H4 (cell line): ENCODE measurements around the gene ALCAM. TPM values are rescaled to one million over a fixed set of nuclear protein-coding genes. Genes with fewer than 3 reads are reported as not detected.
"Not testable (repeated sequence)": the region's sequence is repeated elsewhere in the genome, so short reads cannot be mapped to it uniquely, and the experiment has no call there.

ENCODE experiments used
- DNase-seq: peaks from one replicate; pipeline ENCODE4 v3.0.0-alpha.2; 2015; ENCODE audit warnings: low spot score
- total RNA-seq: library from RNA; depleted of rRNA; stranded (reverse); fragments of >200 nt; shearing (Covaris generic); gene quantifications from 2 replicates; pipeline ENCODE4 v1.2.3, GENCODE V29; 2014

ALCAM gene
- total RNA-seq, 1 experiment from 2014 or later, result 88.4 TPM

GRCh38 chr3:105584003-105584790 lies 217.5 kb downstream of the ALCAM start:
- no peak for DNase-seq

DNA sequence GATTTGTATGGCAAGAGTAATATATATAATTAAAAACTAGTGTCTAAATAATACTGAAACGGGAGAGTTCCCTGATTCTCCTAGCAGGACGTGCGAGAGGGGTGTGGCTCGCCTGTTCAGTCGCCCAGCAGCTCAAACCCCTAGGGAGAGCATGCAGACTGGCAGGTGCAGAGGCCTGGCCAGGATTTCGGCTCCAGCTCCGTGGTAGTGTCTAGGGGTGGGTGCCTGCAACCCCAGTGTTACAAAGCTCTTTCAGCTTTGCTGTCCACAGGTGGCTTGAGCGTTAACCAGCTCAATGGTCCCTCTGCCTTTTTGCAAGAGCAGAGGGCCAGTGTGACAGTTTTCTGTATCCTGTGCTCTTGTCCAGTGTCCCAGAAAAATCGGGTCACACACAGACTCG lies 226.6 kb downstream of the ALCAM start:
- no peak for DNase-seq

GRCh38 chr3:105594219-105594618 lies 227.5 kb downstream of the ALCAM start:
- DNase-seq, result no peak

GRCh38 chr3:105598042-105598796 lies 231.5 kb downstream of the ALCAM start:
- peak; percentile 41 for DNase-seq

DNA sequence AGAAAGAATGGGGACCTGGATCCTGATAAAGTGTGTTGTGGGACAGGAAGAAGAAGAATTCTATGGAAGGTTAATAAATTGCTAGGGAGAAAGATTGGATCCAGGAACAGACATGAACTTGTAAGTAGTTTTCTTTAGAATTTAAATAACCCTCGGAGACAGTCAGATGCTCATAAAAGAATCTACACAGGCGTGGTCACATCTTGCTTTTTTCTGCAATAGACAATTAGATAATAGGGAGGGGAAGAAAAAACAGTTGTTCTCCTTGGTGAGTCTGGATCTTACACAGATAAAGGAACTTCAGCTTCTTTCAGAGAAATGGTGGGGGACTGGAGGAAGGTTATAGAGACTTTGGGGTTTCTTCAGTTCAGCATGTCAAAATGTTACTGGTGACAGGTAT lies 232.6 kb downstream of the ALCAM start:
- no peak for DNase-seq

DNA sequence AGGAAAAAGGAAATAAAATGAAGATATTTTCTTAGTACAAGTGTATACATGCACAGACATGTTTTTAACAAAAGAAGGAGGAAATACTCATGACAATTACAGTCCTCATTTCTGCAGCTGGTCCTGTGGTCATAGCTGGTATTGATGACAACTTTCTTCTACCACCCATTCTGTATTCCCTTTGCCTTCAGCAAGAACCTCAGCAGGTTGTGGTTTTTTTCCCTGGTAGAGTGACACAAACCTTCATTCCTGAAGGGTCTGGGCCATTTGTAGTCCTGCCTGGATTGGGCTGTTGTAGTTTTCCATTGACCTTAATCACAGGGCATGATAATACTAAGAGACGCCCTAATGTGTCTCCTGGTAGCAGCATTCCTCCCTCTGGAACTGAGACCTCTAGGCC lies 235.0 kb downstream of the ALCAM start:
- not testable (repeated sequence) for DNase-seq

DNA sequence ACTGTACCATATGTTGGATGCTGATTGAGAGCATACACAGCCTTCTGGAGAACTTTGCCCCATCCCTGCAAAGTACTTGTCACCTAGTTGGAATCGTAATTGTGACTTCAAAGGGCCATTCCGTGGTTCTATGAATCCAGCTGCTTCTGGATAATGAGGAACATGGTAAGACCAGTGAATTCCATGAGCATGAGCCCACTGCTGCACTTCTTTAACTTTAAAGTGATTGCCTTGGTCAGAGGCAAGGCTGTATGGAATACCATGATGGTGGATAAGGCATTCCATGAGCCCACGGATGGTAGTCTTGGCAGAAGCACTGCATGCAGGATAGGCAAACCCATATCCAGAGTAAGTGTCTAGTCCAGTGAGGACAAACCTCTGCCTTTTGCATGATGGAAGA lies 235.6 kb downstream of the ALCAM start:
- DNase-seq, result not testable (repeated sequence)

- not testable (repeated sequence) for DNase-seq
These were observed 236.8 kb downstream of the ALCAM start for GRCh38 chr3:105603516-105603915.

DNA sequence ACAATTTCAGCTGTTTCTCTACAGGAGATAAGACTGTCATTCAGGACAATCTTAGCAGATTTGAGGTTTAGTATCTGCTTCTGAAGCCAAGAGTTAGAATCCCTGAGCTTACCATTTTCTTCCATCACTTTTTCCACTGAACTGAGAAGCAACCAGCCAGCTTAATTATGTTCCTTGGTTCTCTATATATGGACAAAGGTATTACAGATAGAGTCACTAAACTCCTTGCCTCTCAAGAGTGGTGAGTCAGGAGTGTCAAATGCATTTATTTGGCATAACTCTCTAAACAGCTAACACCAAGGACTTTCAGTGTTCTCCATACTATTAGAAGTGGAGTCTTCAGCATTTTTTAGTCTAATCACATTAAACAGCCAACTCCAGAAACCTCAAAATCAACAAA lies 239.3 kb downstream of the ALCAM start:
- peak; percentile 16 for DNase-seq

- DNase-seq, result no peak
These were observed 241.9 kb downstream of the ALCAM start for GRCh38 chr3:105608623-105609022.

DNA sequence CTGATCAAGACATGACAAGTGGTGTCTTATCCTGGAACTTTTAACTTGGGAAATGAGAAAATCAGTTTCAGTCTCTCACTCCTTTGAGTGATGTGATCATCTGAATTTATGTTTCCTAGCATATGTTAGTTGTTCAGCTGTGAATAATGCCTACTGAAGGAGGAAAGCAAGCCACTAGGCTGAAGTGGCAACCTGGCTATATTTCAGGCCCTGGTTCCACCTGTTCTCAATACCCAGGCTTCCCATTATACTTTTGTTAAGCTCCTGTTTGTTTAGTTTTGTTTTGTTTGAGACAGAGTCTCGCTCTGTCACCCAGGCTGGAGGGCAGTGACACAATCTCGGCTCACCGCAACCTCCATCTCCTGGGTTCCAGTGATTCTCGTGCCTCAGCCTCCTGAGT lies 243.8 kb downstream of the ALCAM start:
- no peak for DNase-seq

- DNase-seq, result no peak
These were observed 244.8 kb downstream of the ALCAM start for GRCh38 chr3:105611304-105612192.

DNA sequence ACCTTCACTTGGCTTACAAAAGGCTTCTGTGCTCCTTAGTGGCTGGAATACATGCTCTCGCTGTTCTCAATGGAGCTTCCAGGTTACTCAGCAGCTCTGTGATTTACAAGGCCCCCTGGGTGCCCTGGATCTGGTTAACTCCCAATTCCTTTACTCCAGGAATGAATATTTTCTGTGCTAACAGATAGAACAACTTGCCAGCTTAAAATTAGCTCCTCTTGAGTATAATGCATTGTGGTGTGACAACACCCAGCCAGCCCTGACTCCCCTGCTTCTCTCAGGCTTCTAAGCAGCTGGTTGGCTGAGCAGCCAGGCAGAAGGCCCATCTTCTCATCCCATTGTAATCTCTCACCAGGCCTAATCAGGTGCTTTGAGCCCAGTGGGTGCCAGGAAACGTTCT lies 246.4 kb downstream of the ALCAM start:
- DNase-seq, result no peak

GRCh38 chr3:105614288-105615030 lies 247.8 kb downstream of the ALCAM start:
- DNase-seq, result no peak

DNA sequence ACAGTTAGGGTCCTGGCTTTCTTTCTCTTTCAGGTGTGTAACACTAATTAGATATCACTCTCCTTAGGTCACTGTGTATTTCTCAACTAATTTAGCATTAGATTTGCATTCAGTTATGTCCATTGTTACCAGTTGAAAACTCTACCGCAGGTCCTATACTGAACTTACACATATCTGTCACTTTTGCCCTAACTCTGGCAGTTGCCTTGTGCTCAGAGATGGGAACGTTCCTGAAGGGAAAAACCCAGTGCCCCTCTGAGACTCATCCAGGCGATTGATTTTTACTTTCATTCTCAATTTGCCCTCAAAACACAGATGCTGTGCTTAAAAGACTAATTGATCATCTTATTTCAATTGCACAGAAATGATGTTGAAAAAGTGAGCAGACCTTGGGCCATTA lies 249.1 kb downstream of the ALCAM start:
- DNase-seq, result no peak

- no peak for DNase-seq
These were observed 249.8 kb downstream of the ALCAM start for GRCh38 chr3:105616374-105617121.

GRCh38 chr3:105618556-105618955 lies 251.8 kb downstream of the ALCAM start:
- DNase-seq, result no peak

DNA sequence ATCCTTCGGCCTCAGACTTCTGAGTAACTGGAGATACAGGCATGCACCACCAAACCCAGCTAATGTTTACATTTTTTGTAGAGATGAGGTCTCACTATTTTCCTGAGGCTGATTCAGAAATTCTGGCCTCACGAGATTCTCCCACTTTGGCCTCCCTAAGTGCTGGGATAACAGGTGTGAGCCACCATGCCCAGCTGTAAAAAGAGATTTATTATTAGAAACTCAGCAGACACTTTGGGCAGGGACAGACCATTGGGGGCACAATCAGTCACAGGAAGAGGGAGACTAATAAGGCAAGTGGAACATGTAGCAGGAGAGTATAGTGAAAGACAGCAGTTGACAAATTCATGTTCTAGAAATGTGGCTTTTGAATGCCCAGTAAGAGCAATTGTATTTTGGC lies 252.9 kb downstream of the ALCAM start:
- DNase-seq, result no peak

GRCh38 chr3:105620236-105620635 lies 253.5 kb downstream of the ALCAM start:
- peak; percentile 29 for DNase-seq

GRCh38 chr3:105622169-105622568 lies 255.5 kb downstream of the ALCAM start:
- DNase-seq, result no peak
